Activated CD4-positive, alpha-beta memory T cell treated with anti-CD3 and anti-CD28 coated beads, Interleukin-2, amount 10 ng/mL, durations not matched to agents 7 days and 5 days (primary cell): ENCODE results near the gene WFDC13. TPM values are rescaled to one million over a fixed set of nuclear protein-coding genes. Genes with fewer than 3 reads are reported as not detected.
"Not testable (repeated sequence)": the region's sequence is repeated elsewhere in the genome, so short reads cannot be mapped to it uniquely, and the experiment has no call there.

Experiments used
- CTCF ChIA-PET: fragments of 350-600 bp; sonication (Branson Sonifier 250); formaldehyde crosslinking; loops from one replicate; lab custom pipeline; 2021; ENCODE audit warnings: antibody characterized with exemption, inconsistent platforms; lab: Charles Lee
- POLR2A ChIA-PET: fragments of 350-600 bp; sonication (Branson Sonifier 250); formaldehyde crosslinking; loops from one replicate; lab custom pipeline; 2021; ENCODE audit warnings: antibody characterized with exemption; lab: Charles Lee
- DNase-seq: peaks from one replicate; pipeline ENCODE4 v3.0.0-alpha.2; 2020
- H3K27ac Mint-ChIP-seq: one replicate; pipeline ENCODE4 v1.8.0; 2021; ENCODE audit warnings: mild to moderate bottlenecking, mixed read lengths
- H3K27me3 Mint-ChIP-seq: one replicate; pipeline ENCODE4 v1.8.0; 2021; ENCODE audit warnings: mixed read lengths
- H3K36me3 Mint-ChIP-seq: one replicate; pipeline ENCODE4 v1.8.0; 2021; ENCODE audit warnings: low read depth, mixed read lengths
- H3K4me1 Mint-ChIP-seq: one replicate; pipeline ENCODE4 v1.8.0; 2021; ENCODE audit warnings: mixed read lengths
- H3K4me3 Mint-ChIP-seq: one replicate; pipeline ENCODE4 v1.8.0; 2021; ENCODE audit warnings: mild to moderate bottlenecking, mixed read lengths
- H3K9me3 Mint-ChIP-seq: one replicate; pipeline ENCODE4 v1.8.0; 2021; ENCODE audit warnings: mixed read lengths
- total RNA-seq, 2 experiments: library from RNA; stranded (reverse); gene quantifications; one replicate each; pipeline ENCODE4 v1.2.3, GENCODE V29; 2021

WFDC13 gene, protein sequence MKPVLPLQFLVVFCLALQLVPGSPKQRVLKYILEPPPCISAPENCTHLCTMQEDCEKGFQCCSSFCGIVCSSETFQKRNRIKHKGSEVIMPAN
- total RNA-seq = not detected

DNA sequence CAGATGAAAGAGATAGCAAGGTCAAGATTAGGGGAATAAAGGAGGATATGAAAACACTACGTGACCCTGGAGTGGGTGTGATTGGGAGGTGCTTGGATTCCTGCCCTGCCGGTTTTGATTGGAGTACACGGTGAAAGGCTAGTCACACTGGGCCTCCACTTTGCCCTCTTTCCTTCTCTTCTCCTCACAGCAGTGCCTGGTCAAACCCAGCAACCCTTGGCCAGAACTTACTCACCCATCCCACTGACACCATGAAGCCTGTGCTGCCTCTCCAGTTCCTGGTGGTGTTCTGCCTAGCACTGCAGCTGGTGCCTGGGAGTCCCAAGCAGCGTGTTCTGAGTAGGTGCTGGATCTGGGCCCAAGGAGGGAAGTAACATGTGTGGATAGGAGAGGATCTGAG, at the start of gene WFDC13:
Gene WFDC13 (plus strand): TSS at position 166 of the 400 bp plus-strand sequence. CDS start 86 bp downstream, at position 252.
- Mint-ChIP-seq H3K27ac (no peak within 1 kb of the TSS), H3K9me3 (no peaks in the 10 kb centered on the region), H3K4me3 (no peak within 1 kb of the TSS), H3K36me3 (no peaks in the 10 kb centered on the region), H3K4me1 (no peaks in the 10 kb centered on the region), H3K27me3 (peaks cover 20% of the 10 kb centered on the region)
- POLR2A ChIA-PET = no interaction called here
- CTCF ChIA-PET = no interaction called here
- no peak for DNase-seq

DNA sequence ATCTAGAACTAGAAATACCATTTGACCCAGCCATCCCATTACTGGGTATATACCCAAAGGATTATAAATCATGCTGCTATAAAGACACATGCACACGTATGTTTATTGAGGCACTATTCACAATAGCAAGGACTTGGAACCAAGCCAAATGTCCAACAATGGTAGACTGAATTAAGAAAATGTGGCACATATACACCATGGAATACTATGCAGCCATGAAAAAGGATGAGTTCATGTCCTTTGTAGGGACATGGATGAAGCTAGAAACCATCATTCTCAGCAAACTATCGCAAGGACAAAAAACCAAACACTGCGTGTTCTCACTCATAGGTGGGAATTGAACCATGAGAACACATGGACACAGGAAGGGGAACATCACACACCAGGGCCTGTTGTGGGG, 44.8 kb upstream of the WFDC13 start:
- H3K4me1 Mint-ChIP-seq, H3K27ac Mint-ChIP-seq, H3K36me3 Mint-ChIP-seq, H3K9me3 Mint-ChIP-seq, H3K4me3 Mint-ChIP-seq, CTCF ChIA-PET, POLR2A ChIA-PET, DNase-seq: not testable (repeated sequence)
- H3K27me3 Mint-ChIP-seq = peaks cover 21% of the 10 kb centered on the region

DNA sequence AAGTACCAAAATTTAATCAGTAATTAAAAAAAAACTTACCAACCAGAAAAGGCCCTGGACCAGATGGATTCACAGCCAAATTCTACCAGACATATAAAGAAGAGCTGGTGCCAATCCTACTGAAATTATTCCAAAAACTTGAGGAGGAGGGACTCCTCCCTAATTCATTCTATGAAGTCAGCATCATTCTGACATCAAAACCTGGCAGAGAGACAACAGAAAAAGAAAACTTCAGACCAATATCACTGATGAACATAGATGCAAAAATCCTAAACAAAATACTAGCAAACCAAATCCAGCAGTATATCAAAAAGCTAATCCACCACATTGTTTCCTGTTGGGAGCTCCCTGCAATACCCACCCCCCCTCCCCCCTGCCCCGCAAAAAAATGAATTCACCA, 31.7 kb upstream of the WFDC13 start, which contains the start of gene WFDC11:
Gene WFDC11 (minus strand): TSS at position 101 of the 400 bp plus-strand sequence. CDS start 19,639 bp downstream, outside the sequence.
- no peak within 1 kb of the TSS for H3K4me3 Mint-ChIP-seq
- peaks cover 27% of the 10 kb centered on the region for H3K27me3 Mint-ChIP-seq
- POLR2A ChIA-PET = no interaction called here
- no peaks in the 10 kb centered on the region for H3K9me3 Mint-ChIP-seq
- H3K36me3 Mint-ChIP-seq = no peaks in the 10 kb centered on the region
- no peak for DNase-seq
- H3K4me1 Mint-ChIP-seq = no peaks in the 10 kb centered on the region
- no peak within 1 kb of the TSS for H3K27ac Mint-ChIP-seq
- CTCF ChIA-PET = no interaction called here

DNA sequence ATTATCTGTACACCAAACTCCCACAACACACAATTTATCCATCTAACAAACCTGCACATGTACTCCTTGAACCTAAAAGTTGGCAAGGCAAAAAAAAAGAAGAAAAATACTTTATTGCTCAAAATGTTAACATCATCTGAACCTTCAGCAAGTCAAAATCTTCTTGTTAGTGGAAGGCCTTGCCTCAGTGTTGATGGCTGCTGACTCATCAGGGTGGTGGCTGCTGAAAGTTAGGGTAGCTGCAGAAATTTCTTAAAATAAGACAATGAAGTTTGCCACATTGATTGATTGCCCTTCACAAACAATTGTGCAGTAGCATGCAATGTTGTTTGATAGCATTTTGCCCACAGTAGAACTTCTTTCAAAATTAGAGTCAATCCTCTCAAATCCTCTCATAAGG, 29.1 kb upstream of the WFDC13 start:
- Mint-ChIP-seq H3K4me3 (no peak overlapping the region), H3K4me1 (no peaks in the 10 kb centered on the region), H3K36me3 (no peaks in the 10 kb centered on the region), H3K9me3 (no peaks in the 10 kb centered on the region), H3K27ac (no peak overlapping the region), H3K27me3 (peaks cover 34% of the 10 kb centered on the region)
- CTCF ChIA-PET = no interaction called here
- no peak for DNase-seq
- POLR2A ChIA-PET = no interaction called here

DNA sequence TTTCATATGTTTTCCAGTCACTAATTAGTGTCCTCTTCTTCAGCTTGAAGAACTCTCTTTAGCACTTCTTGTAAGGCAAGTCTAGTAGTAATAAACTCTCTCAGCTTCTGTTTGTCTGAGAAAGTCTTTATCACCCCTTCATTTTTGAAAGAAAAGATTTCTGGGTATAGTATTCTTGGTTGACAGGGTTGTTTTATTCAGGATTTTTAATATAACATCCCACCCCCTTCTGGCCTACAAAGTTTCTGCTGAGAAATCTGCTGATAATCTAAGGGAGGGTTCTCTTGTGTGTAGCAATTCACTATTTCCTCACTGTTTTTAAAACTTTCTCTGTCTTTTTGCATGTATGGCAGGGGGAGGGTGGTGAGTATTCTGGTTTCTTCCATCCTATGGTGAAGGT, 22.2 kb upstream of the WFDC13 start:
- peaks cover 11% of the 10 kb centered on the region for H3K27me3 Mint-ChIP-seq
- ChIA-PET POLR2A (no interaction called here), CTCF (no interaction called here)
- H3K9me3 Mint-ChIP-seq = peaks cover 11% of the 10 kb centered on the region
- no peak overlapping the region for H3K4me3 Mint-ChIP-seq
- no peaks in the 10 kb centered on the region for H3K36me3 Mint-ChIP-seq
- no peaks in the 10 kb centered on the region for H3K4me1 Mint-ChIP-seq
- DNase-seq = no peak
- H3K27ac Mint-ChIP-seq = no peak overlapping the region

DNA sequence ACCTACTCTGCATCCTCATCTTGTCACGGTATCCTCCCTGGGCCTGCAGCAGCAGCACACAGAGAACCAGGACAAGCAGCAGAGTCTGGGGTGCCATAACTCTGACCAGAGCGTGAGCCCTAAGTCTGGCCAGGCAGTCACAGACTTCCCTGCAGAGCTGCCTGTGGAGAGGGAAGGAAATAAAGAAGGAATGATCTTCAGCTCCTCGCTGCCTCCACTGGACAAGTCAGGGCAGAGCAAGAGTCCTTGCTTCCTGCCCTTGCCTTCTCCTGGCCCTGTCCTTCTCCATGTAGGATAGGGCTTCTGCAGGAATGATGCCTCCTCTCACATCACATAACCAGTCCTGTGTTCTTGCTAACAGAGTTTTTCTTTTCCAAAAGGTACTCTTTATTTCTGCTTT, 15.9 kb upstream of the WFDC13 start:
- DNase-seq = no peak
- Mint-ChIP-seq H3K27me3 (peaks cover 2% of the 10 kb centered on the region), H3K4me1 (no peaks in the 10 kb centered on the region), H3K36me3 (no peaks in the 10 kb centered on the region), H3K9me3 (peaks cover 1% of the 10 kb centered on the region), H3K27ac (no peak overlapping the region), H3K4me3 (no peak overlapping the region)
- POLR2A ChIA-PET = no interaction called here
- CTCF ChIA-PET = no interaction called here

DNA sequence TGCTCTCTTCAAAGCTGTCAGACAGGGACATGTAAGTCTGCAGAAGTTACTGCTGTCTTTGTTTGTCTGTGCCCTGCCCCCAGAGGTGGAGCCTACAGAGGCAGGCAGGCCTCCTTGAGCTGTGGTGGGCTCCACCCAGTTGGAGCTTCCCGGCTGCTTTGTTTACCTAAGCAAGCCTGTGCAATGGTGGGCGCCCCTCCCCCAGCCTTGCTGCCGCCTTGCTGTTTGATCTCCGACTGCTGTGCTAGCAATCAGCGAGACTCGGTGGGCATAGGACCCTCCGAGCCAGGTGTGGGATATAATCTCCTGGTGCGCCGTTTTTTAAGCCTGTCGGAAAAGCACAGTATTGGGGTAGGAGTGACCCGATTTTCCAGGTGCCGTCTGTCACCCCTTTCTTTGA, 8.5 kb upstream of the WFDC13 start:
- H3K27me3 Mint-ChIP-seq = peaks cover 15% of the 10 kb centered on the region
- DNase-seq, POLR2A ChIA-PET, H3K36me3 Mint-ChIP-seq, H3K9me3 Mint-ChIP-seq, H3K4me1 Mint-ChIP-seq, H3K4me3 Mint-ChIP-seq, H3K27ac Mint-ChIP-seq, CTCF ChIA-PET: not testable (repeated sequence)

DNA sequence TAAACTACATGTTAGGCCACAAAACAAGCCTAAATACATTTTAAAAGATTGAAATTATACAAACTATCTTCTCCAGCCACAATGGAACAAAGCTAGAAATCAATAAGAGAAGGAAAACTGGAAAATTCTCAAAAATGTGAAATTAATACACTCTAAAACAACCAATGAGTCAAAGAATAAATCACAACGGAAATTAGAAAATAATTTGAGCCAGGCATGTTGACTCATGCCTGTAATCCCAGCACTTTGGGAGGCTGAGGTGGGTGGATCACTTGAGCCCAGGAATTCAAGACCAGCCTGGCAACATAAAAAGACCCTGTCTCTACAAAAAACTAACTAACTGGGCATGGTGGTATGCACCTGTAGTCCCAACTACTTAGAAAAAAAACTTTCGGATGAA, 6.3 kb upstream of the WFDC13 start:
- Mint-ChIP-seq H3K36me3 (no peaks in the 10 kb centered on the region), H3K9me3 (no peaks in the 10 kb centered on the region), H3K27me3 (peaks cover 15% of the 10 kb centered on the region), H3K27ac (no peak overlapping the region), H3K4me1 (no peaks in the 10 kb centered on the region), H3K4me3 (no peak overlapping the region)
- CTCF ChIA-PET = no interaction called here
- POLR2A ChIA-PET = no interaction called here
- DNase-seq = no peak

DNA sequence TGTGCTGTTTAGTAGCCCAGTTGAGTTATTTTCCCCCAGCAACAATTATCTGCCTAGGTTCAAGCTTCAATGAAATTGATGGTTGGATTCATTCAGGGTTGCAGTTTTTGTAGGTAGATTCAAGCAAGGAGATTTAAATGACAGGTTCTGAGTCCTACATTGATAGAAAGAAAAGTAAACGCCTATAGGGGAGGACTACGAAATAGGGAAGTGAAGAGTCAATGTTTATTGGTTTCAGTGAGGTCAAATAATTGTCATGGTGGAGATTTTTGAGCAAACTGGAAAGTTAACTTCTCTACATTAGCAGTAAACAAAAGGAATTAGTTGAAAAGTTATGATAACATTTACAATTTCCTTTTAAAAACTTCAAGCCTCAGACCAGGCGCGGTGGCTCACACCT, 734 bp upstream of the WFDC13 start:
- Mint-ChIP-seq H3K9me3 (no peaks in the 10 kb centered on the region), H3K27ac (no peak overlapping the region), H3K4me1 (no peaks in the 10 kb centered on the region), H3K27me3 (peaks cover 22% of the 10 kb centered on the region), H3K4me3 (no peak overlapping the region), H3K36me3 (no peaks in the 10 kb centered on the region)
- DNase-seq = no peak
- ChIA-PET CTCF (no interaction called here), POLR2A (no interaction called here)

DNA sequence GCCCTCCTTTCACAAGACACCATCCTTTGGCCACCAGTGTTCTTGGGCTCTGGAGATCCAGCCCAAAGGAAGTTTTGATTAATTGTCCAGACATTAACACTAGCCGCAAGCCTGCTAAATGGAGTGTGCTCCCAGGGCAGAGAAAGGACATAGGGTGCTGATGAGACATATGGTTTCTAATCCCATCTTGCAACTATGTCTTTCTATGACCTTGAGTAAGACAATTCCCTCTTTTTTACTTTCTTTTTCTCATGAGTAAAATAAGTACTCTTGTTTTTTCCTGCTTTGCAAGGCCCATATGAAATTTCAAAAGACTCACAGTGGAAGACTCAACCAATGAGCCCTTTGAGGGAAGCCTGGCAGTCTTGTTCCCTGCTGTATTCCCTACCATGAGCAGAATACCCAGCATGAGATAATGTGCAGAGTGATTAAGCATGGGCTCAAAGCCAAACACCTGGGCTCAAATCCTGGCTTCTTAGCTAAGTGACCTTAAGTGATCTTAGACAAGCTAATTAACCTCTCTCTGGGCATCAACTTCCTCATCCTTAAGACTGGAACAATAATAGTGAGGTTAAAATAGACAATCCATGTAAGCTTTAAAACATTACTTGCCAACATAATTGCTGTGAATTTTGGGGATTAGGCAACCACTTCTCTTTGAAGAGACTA, 3.3 kb downstream of the WFDC13 start, which contains the start of gene WFDC10B:
Gene WFDC10B (minus strand): TSS at position 51 of the 669 bp plus-strand sequence. CDS start 19,027 bp downstream, outside the sequence.
- Mint-ChIP-seq H3K27me3 (peaks cover 27% of the 10 kb centered on the region), H3K4me1 (no peaks in the 10 kb centered on the region)

DNA sequence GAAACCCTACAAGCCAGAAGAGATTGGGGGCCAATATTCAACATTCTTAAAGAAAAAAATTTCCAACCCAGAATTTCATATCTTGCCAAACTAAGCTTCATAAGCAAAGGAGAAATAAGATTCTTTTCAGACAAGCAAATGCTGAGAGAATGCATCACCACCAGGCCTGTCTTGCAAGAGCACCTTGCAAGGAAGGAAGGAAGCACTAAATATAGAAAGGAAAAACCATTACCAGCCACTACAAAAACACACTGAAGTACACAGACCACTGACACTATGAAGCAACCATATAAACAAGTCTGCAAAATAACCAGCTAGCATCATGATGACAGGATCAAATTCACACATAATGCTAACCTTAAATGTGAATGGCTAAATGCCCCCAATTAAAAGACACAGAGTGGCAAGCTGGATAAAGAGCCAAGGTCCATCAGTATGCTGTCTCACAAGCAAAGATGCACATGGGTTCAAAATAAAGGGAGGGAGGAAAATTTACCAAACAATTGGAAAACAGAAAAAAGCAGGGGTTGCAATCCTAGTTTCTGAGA, 14.4 kb downstream of the WFDC13 start:
- H3K27ac Mint-ChIP-seq, H3K36me3 Mint-ChIP-seq, H3K9me3 Mint-ChIP-seq, H3K4me1 Mint-ChIP-seq, POLR2A ChIA-PET, H3K4me3 Mint-ChIP-seq, DNase-seq: not testable (repeated sequence)
- H3K27me3 Mint-ChIP-seq = peaks cover 53% of the 10 kb centered on the region
- CTCF ChIA-PET = interaction anchor here (1.2 kb wide), 1 partner anchor 422 kb away, joined by 3 read pairs; no protein-coding TSS in a partner anchor

More for the DNA sequence above, 3.3 kb downstream of the WFDC13 start, which contains the start of gene WFDC10B:
- no peaks in the 10 kb centered on the region for H3K36me3 Mint-ChIP-seq
- ChIA-PET POLR2A (no interaction called here), CTCF (no interaction called here)
- no peak within 1 kb of the TSS for H3K27ac Mint-ChIP-seq
- DNase-seq = no peak
- no peaks in the 10 kb centered on the region for H3K9me3 Mint-ChIP-seq
- H3K4me3 Mint-ChIP-seq = no peak within 1 kb of the TSS

DNA sequence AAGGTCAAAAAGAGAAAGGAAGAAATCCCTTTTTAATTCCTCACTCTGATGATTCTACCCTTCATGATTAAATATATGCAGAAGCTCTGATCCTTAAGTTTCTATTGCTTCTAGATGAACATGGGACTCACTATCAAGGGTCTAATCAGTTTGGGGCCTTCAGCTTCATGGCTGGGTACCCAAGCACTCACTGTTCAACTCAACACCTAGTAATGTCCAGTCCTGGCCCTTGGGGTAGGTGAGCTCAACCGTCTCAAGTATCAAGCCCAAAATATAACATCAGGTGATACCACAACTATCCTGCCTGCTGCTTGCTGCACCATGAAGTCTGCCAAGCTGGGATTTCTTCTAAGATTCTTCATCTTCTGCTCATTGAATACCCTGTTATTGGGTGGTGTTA, 20.2 kb downstream of the WFDC13 start, which contains the start of gene SPINT4:
Gene SPINT4 (plus strand): TSS at position 301 of the 400 bp plus-strand sequence. CDS start 21 bp downstream, at position 322.
- ChIA-PET POLR2A (no interaction called here), CTCF (no interaction called here)
- no peak within 1 kb of the TSS for H3K4me3 Mint-ChIP-seq

DNA sequence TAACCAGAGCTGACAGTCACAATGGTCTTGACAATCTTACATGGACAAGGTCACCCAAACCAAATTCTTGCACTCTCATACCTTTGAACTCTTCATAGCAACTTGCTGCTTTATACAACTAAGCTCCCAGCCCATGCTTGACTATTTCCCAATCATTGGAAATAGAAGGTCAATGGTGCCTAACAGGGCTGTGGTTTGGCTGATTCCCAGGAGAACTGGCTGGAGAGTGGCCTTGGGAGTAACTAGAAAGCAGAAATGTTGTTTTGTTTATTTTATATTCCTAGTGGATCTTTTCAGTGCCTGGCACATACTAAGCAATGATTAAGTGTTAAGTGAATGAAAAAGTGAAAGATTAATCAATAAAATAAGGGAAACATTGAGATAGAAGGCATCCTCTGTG, 23.3 kb downstream of the WFDC13 start:
- Mint-ChIP-seq H3K27ac (no peak overlapping the region), H3K9me3 (no peaks in the 10 kb centered on the region)

More for the DNA sequence above, 20.2 kb downstream of the WFDC13 start, which contains the start of gene SPINT4:
- Mint-ChIP-seq H3K9me3 (no peaks in the 10 kb centered on the region), H3K27me3 (peaks cover 52% of the 10 kb centered on the region), H3K36me3 (no peaks in the 10 kb centered on the region), H3K27ac (no peak within 1 kb of the TSS), H3K4me1 (peaks cover 1% of the 10 kb centered on the region)
- DNase-seq = no peak

More for the DNA sequence above, 23.3 kb downstream of the WFDC13 start:
- ChIA-PET CTCF (interaction anchor here (0.6 kb wide), 1 partner anchor 956 kb away, joined by 4 read pairs; no protein-coding TSS in a partner anchor), POLR2A (no interaction called here)
- H3K4me3 Mint-ChIP-seq = no peak overlapping the region
- no peak for DNase-seq
- no peaks in the 10 kb centered on the region for H3K36me3 Mint-ChIP-seq
- H3K4me1 Mint-ChIP-seq = peaks cover 2% of the 10 kb centered on the region
- peaks cover 41% of the 10 kb centered on the region for H3K27me3 Mint-ChIP-seq
